Loucy (cell line): ENCODE results near the gene CLCN2.
A peak's percentile ranks its signal among the peaks of the same experiment; 100 is the strongest.

Experiments
- H2AFZ ChIP-seq: fragments of 200-600 bp; sonication (generic); 2 replicates; pipeline ENCODE4 v1.6.0; 2016; ENCODE audit warnings: antibody characterized with exemption, mild to moderate bottlenecking, low read length, moderate library complexity
- H3F3A ChIP-seq: fragments of 200-600 bp; 2 replicates; pipeline ENCODE4 v1.6.0; 2016; ENCODE audit warnings: antibody characterized with exemption, low read depth, mild to moderate bottlenecking
- H3K27me3 ChIP-seq: fragments of 200-600 bp; sonication (generic); 2 replicates; pipeline ENCODE4 v1.6.1; 2014; ENCODE audit warnings: low read length, mild to moderate bottlenecking; ENCODE audit not compliant: insufficient read depth, poor library complexity, severe bottlenecking
- H3K36me3 ChIP-seq: fragments of 200-600 bp; sonication (generic); 2 replicates; pipeline ENCODE4 v1.6.1; 2016; ENCODE audit warnings: low read length; ENCODE audit not compliant: insufficient read depth
- H3K4me1 ChIP-seq: fragments of 200-600 bp; sonication (generic); 2 replicates; pipeline ENCODE4 v1.5.1; 2014; ENCODE audit warnings: low read length, mild to moderate bottlenecking; ENCODE audit not compliant: insufficient read depth, poor library complexity, severe bottlenecking
- H3K4me2 ChIP-seq: fragments of 200-600 bp; sonication (generic); 2 replicates; pipeline ENCODE4 v1.6.0; 2014; ENCODE audit warnings: antibody characterized with exemption, low read length, low read depth, mild to moderate bottlenecking; ENCODE audit not compliant: poor library complexity, severe bottlenecking
- H3K4me3 ChIP-seq: fragments of 200-600 bp; sonication (generic); 2 replicates; pipeline ENCODE4 v1.5.1; 2014; ENCODE audit warnings: low read length, mild to moderate bottlenecking, mixed read lengths; ENCODE audit not compliant: poor library complexity, severe bottlenecking
- H3K79me2 ChIP-seq: fragments of 200-600 bp; sonication (generic); 2 replicates; pipeline ENCODE4 v1.6.1; 2014; ENCODE audit warnings: low read length; ENCODE audit not compliant: insufficient read depth
- H3K9ac ChIP-seq: fragments of 200-600 bp; sonication (generic); 2 replicates; pipeline ENCODE4 v1.6.0; 2014; ENCODE audit warnings: mild to moderate bottlenecking, low read depth, low read length, moderate library complexity; ENCODE audit not compliant: poor library complexity, severe bottlenecking
- H3K9me2 ChIP-seq: fragments of 200-600 bp; sonication (generic); replicated peaks from 2 replicates; pipeline ENCODE4 v1.6.1; 2016; ENCODE audit warnings: low read depth, low read length, mixed read lengths
- H3K9me3 ChIP-seq: fragments of 200-600 bp; sonication (generic); 2 replicates; pipeline ENCODE4 v1.6.1; 2014; ENCODE audit warnings: mild to moderate bottlenecking, antibody characterized with exemption, low read length, low read depth; ENCODE audit not compliant: insufficient read depth
- H4K20me1 ChIP-seq: fragments of 200-600 bp; sonication (generic); 2 replicates; pipeline ENCODE4 v1.6.0; 2014; ENCODE audit warnings: antibody characterized with exemption, low read length, mild to moderate bottlenecking; ENCODE audit not compliant: insufficient read depth, poor library complexity, severe bottlenecking
- CTCF ChIP-seq: fragments of 200-600 bp; sonication (generic); conservative IDR thresholded peaks from 2 replicates; pipeline ENCODE4 v1.5.1; 2014; ENCODE audit warnings: mild to moderate bottlenecking, antibody characterized with exemption, low read length
- EZH2phosphoT487 ChIP-seq: fragments of 200-600 bp; IDR thresholded peaks from 2 replicates; pipeline ENCODE4 v1.6.1; 2018; ENCODE audit warnings: antibody characterized with exemption, mild to moderate bottlenecking, moderate library complexity, borderline replicate concordance

CLCN2 gene

GRCh38 chr3:184368116-184368515 is 6.7 kb upstream of the CLCN2 start:
- Histone ChIP-seq H3K9me3 (no peaks in the 10 kb centered on the region), H3K4me2 (no peak overlapping the region), H3K36me3 (peaks cover 17% of the 10 kb centered on the region; the same call in 1 of the 2 replicates), H3K9me2 (no peaks in the 10 kb centered on the region), H2AFZ (no peak overlapping the region), H3K27me3 (no peaks in the 10 kb centered on the region), H3K79me2 (peaks cover 28% of the 10 kb centered on the region), H4K20me1 (peaks cover 15% of the 10 kb centered on the region), H3K4me1 (peaks cover 19% of the 10 kb centered on the region), H3K4me3 (no peak overlapping the region), H3F3A (no peaks in the 10 kb centered on the region), H3K9ac (no peak overlapping the region)
- TF ChIP-seq CTCF: no peak
- TF ChIP-seq EZH2phosphoT487: no peak

- H3F3A ChIP-seq: no peaks in the 10 kb centered on the region
- H4K20me1 ChIP-seq: peaks cover 15% of the 10 kb centered on the region
- H3K4me2 ChIP-seq: peak overlapping the region; percentile 45
- H3K9me2 ChIP-seq: no peaks in the 10 kb centered on the region
- H3K27me3 ChIP-seq: no peaks in the 10 kb centered on the region
- H3K4me3 ChIP-seq: peak overlapping the region; percentile 27
- no peaks in the 10 kb centered on the region for H3K9me3 ChIP-seq
- no peak overlapping the region for H3K9ac ChIP-seq
- TF ChIP-seq CTCF (no peak), EZH2phosphoT487 (no peak)
- no peak overlapping the region for H2AFZ ChIP-seq
- peaks cover 34% of the 10 kb centered on the region for H3K79me2 ChIP-seq
- H3K4me1 ChIP-seq: peaks cover 19% of the 10 kb centered on the region
- peaks cover 17% of the 10 kb centered on the region; the same call in 1 of the 2 replicates for H3K36me3 ChIP-seq
Measured at GRCh38 chr3:184366619-184367289, 5.3 kb upstream of the CLCN2 start.

GRCh38 chr3:184362668-184363546 is 1.5 kb upstream of the CLCN2 start:
- H2AFZ ChIP-seq: peak overlapping the region; percentile 90
- TF ChIP-seq CTCF (peak; percentile 64), EZH2phosphoT487 (no peak)

More at GRCh38 chr3:184362668-184363546, 1.5 kb upstream of the CLCN2 start:
- H3K9me3 ChIP-seq: no peaks in the 10 kb centered on the region
- H3K9me2 ChIP-seq: no peaks in the 10 kb centered on the region
- peaks cover 15% of the 10 kb centered on the region for H4K20me1 ChIP-seq
- peak overlapping the region; percentile 81 for H3K4me2 ChIP-seq
- peaks cover 43% of the 10 kb centered on the region for H3K79me2 ChIP-seq
- peak overlapping the region; percentile 85 for H3K4me3 ChIP-seq
- H3K27me3 ChIP-seq: no peaks in the 10 kb centered on the region
- peaks cover 8% of the 10 kb centered on the region; the same call in 1 of the 2 replicates for H3K36me3 ChIP-seq
- H3K9ac ChIP-seq: peak overlapping the region; percentile 91
- H3F3A ChIP-seq: no peaks in the 10 kb centered on the region
- H3K4me1 ChIP-seq: peaks cover 26% of the 10 kb centered on the region
